ENCODE measurements around the gene M1AP. TPM values are rescaled to one million over a fixed set of nuclear protein-coding genes. Genes with fewer than 3 reads are reported as not detected.

The M1AP gene
- polyA plus RNA-seq, 1 donor (not counting 4 experiments of a cell fraction or from before 2014, with no cell fraction given): 0.21 TPM

GRCh38 chr2:74558284-74559230, 89.6 kb downstream of the M1AP start:
- H4K20me1 ChIP-seq (ENCODE audit: control insufficient read depth, extremely low read depth, insufficient read depth, low read length): no peaks in the 10 kb centered on the region
- H3K9me3 ChIP-seq (ENCODE audit: control insufficient read depth, low read depth, low read length): no peaks in the 10 kb centered on the region
- no peak overlapping the region for H3K4me3 ChIP-seq (ENCODE audit: control insufficient read depth in 2 of 3, extremely low read depth in 1 of 3, insufficient read depth in 2 of 3, low read depth in 1 of 3, low read length in 3 of 3)
- peaks cover 16% of the 10 kb centered on the region for H3K27me3 ChIP-seq (ENCODE audit: control insufficient read depth, extremely low read depth, insufficient read depth, low read length)
- TF ChIP-seq EZH2 (IDR thresholded peaks at IDR 0.05; ENCODE audit: low read length): no peak
- TF ChIP-seq CTCF (optimal IDR thresholded peaks at IDR 0.05 in 1 of 3, IDR thresholded peaks at IDR 0.05 in 1 of 3, conservative IDR thresholded peaks at IDR 0.05 in 1 of 3; ENCODE audit: extremely low read depth in 1 of 3, insufficient read depth in 2 of 3, low read length in 3 of 3): no peak
- H2AFZ ChIP-seq (ENCODE audit: control insufficient read depth, low read length): no peak overlapping the region
- H3K9me1 ChIP-seq (ENCODE audit: control insufficient read depth, extremely low read depth, insufficient read depth, low read length): no peaks in the 10 kb centered on the region
- FAIRE-seq: no peak
- H3K9ac ChIP-seq (ENCODE audit: control insufficient read depth, extremely low read depth, insufficient read depth, low read length): no peak overlapping the region
- dilution Hi-C loops (cut with MboI; ENCODE audit: extremely low pct_ligation_motif_present, low sequenced_read_pairs): no loop called here
- no peak overlapping the region for H3K4me2 ChIP-seq (ENCODE audit: control insufficient read depth, extremely low read depth, insufficient read depth, low read depth, low read length)
- no peak for DNase-seq (ENCODE audit: low read depth, low spot score)
- H3K27ac ChIP-seq (ENCODE audit: control insufficient read depth, insufficient read depth, low read length): no peak overlapping the region
- H3K79me2 ChIP-seq (ENCODE audit: control insufficient read depth, insufficient read depth, low read length): no peaks in the 10 kb centered on the region
- no peaks in the 10 kb centered on the region for H3K36me3 ChIP-seq (ENCODE audit: control insufficient read depth in 2 of 2, extremely low read depth in 1 of 2, insufficient read depth in 2 of 2, low read length in 2 of 2)
- H3K4me1 ChIP-seq (ENCODE audit: control insufficient read depth, extremely low read depth, insufficient read depth, low read length): peaks cover 21% of the 10 kb centered on the region

- Histone ChIP-seq H3K79me2 (ENCODE audit: control insufficient read depth, insufficient read depth, low read length) (no peaks in the 10 kb centered on the region), H3K36me3 (ENCODE audit: control insufficient read depth in 2 of 2, extremely low read depth in 1 of 2, insufficient read depth in 2 of 2, low read length in 2 of 2) (no peaks in the 10 kb centered on the region), H3K27me3 (ENCODE audit: control insufficient read depth, extremely low read depth, insufficient read depth, low read length) (peaks cover 16% of the 10 kb centered on the region), H2AFZ (ENCODE audit: control insufficient read depth, low read length) (no peak overlapping the region), H3K4me3 (ENCODE audit: control insufficient read depth in 2 of 3, extremely low read depth in 1 of 3, insufficient read depth in 2 of 3, low read depth in 1 of 3, low read length in 3 of 3) (no peak overlapping the region), H3K9me3 (ENCODE audit: control insufficient read depth, low read depth, low read length) (no peaks in the 10 kb centered on the region), H3K9me1 (ENCODE audit: control insufficient read depth, extremely low read depth, insufficient read depth, low read length) (no peaks in the 10 kb centered on the region), H3K27ac (ENCODE audit: control insufficient read depth, insufficient read depth, low read length) (no peak overlapping the region), H3K9ac (ENCODE audit: control insufficient read depth, extremely low read depth, insufficient read depth, low read length) (no peak overlapping the region), H4K20me1 (ENCODE audit: control insufficient read depth, extremely low read depth, insufficient read depth, low read length) (no peaks in the 10 kb centered on the region), H3K4me2 (ENCODE audit: control insufficient read depth, extremely low read depth, insufficient read depth, low read depth, low read length) (no peak overlapping the region), H3K4me1 (ENCODE audit: control insufficient read depth, extremely low read depth, insufficient read depth, low read length) (peaks cover 12% of the 10 kb centered on the region)
- dilution Hi-C loops (cut with MboI; ENCODE audit: extremely low pct_ligation_motif_present, low sequenced_read_pairs): no loop called here
- no peak for FAIRE-seq
- no peak for DNase-seq (ENCODE audit: low read depth, low spot score)
- TF ChIP-seq CTCF (optimal IDR thresholded peaks at IDR 0.05 in 1 of 3, IDR thresholded peaks at IDR 0.05 in 1 of 3, conservative IDR thresholded peaks at IDR 0.05 in 1 of 3; ENCODE audit: extremely low read depth in 1 of 3, insufficient read depth in 2 of 3, low read length in 3 of 3) (no peak), EZH2 (IDR thresholded peaks at IDR 0.05; ENCODE audit: low read length) (no peak)
Observed at GRCh38 chr2:74556831-74557370, 91.2 kb downstream of the M1AP start.
